GM19238 (cell line): Measurements from ENCODE around the gene USP17L17.
"Not testable (repeated sequence)": the region's sequence is repeated elsewhere in the genome, so short reads cannot be mapped to it uniquely, and the experiment has no call there.

Source experiments
- DNase-seq: peaks from one replicate; pipeline ENCODE4 v3.0.0; 2011; ENCODE audit warnings: low spot score; ENCODE audit not compliant: insufficient read length

USP17L17 gene

DNA sequence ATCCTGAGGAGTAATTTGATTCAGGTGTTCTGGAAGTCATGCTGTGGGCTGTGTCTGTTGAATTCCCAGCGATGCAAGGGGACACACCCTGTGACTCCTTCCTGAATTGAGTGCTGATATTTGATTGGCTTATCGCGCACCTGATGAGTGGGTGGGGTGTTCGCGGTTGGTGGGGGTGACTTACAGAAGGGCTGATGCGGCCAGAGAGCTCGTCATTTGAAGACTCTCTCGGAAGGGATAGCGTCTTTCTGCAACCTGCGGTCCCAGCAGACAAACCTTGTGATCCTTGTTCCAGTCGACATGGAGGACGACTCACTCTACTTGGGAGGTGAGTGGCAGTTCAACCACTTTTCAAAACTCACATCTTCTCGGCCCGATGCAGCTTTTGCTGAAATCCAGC lies at the start of gene USP17L17:
Gene USP17L17, plus strand, starts transcription at position 301 of the 400 bp plus-strand sequence. Its CDS starts 0 bp downstream, at position 301.
- not testable (repeated sequence) for DNase-seq

DNA sequence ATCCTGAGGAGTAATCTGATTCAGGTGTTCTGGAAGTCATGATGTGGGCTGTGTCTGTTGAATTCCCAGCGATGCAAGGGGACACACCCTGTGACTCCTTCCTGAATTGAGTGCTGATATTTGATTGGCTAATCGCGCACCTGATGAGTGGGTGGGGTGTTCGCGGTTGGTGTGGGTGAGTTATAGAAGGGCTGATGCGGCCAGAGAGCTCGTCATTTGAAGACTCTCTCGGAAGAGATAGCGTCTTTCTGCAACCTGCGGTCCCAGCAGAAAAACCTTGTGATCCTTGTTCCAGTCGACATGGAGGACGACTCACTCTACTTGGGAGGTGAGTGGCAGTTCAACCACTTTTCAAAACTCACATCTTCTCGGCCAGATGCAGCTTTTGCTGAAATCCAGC lies 33.3 kb upstream of the USP17L17 start, which contains the start of gene USP17L10:
Gene USP17L10, plus strand, starts transcription at position 301 of the 400 bp plus-strand sequence. Its CDS starts 0 bp downstream, at position 301.
- DNase-seq = not testable (repeated sequence)

DNA sequence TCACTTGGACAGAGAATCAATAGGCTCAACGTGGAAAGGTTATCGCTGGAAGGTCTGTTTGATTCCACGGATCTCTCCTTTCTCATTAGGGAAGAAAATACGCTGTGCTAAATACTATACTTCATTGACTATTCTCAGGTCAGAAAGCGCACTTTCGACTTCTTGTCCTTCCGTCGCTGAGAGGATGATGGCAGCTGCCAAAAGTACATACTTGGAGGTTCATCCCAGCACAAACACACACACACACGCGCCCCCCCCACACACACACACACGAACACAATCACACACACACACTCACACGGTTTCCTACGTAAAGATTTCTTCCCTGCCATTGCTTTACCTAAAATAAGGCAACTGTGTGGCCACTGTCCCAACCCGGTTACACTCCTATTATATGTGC lies 29.0 kb upstream of the USP17L17 start:
- not testable (repeated sequence) for DNase-seq

DNA sequence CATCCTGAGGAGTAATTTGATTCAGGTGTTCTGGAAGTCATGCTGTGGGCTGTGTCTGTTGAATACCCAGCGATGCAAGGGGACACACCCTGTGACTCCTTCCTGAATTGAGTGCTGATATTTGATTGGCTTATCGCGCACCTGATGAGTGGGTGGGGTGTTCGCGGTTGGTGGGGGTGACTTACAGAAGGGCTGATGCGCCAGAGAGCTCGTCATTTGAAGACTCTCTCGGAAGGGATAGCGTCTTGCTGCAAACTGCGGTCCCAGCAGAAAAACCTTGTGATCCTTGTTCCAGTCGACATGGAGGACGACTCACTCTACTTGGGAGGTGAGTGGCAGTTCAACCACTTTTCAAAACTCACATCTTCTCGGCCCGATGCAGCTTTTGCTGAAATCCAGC lies 28.6 kb upstream of the USP17L17 start, which contains the start of gene USP17L11:
Gene USP17L11, plus strand, starts transcription at position 301 of the 400 bp plus-strand sequence. Its CDS starts 0 bp downstream, at position 301.
- DNase-seq = not testable (repeated sequence)

DNA sequence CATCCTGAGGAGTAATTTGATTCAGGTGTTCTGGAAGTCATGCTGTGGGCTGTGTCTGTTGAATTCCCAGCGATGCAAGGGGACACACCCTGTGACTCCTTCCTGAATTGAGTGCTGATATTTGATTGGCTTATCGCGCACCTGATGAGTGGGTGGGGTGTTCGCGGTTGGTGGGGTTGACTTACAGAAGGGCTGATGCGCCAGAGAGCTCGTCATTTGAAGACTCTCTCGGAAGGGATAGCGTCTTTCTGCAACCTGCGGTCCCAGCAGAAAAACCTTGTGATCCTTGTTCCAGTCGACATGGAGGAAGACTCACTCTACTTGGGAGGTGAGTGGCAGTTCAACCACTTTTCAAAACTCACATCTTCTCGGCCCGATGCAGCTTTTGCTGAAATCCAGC lies 23.8 kb upstream of the USP17L17 start, which contains the start of gene USP17L12:
Gene USP17L12, plus strand, starts transcription at position 301 of the 400 bp plus-strand sequence. Its CDS starts 0 bp downstream, at position 301.
- DNase-seq = not testable (repeated sequence)

DNA sequence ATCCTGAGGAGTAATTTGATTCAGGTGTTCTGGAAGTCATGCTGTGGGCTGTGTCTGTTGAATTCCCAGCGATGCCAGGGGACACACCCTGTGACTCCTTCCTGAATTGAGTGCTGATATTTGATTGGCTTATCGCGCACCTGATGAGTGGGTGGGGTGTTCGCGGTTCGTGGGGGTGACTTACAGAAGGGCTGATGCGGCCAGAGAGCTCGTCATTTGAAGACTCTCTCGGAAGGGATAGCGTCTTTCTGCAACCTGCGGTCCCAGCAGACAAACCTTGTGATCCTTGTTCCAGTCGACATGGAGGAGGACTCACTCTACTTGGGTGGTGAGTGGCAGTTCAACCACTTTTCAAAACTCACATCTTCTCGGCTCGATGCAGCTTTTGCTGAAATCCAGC lies 19.1 kb upstream of the USP17L17 start, which contains the start of gene USP17L13:
Gene USP17L13, plus strand, starts transcription at position 301 of the 400 bp plus-strand sequence. Its CDS starts 0 bp downstream, at position 301.
- not testable (repeated sequence) for DNase-seq

DNA sequence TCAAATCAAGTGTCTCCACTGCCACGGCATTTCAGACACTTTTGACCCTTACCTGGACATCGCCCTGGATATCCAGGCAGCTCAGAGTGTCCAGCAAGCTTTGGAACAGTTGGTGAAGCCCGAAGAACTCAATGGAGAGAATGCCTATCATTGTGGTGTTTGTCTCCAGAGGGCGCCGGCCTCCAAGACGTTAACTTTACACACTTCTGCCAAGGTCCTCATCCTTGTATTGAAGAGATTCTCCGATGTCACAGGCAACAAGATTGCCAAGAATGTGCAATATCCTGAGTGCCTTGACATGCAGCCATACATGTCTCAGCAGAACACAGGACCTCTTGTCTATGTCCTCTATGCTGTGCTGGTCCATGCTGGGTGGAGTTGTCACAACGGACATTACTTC lies 13.4 kb upstream of the USP17L17 start:
- DNase-seq = not testable (repeated sequence)

- DNase-seq = not testable (repeated sequence)
Observed at GRCh38 chr4:9234085-9234484, 9.6 kb upstream of the USP17L17 start, which contains the start of gene USP17L15. TSS of gene USP17L15 (plus strand) at chr4:9234385. CDS start at chr4:9234385, 0 bp downstream.

GRCh38 chr4:9238461-9238860 lies 5.2 kb upstream of the USP17L17 start:
- not testable (repeated sequence) for DNase-seq

DNA sequence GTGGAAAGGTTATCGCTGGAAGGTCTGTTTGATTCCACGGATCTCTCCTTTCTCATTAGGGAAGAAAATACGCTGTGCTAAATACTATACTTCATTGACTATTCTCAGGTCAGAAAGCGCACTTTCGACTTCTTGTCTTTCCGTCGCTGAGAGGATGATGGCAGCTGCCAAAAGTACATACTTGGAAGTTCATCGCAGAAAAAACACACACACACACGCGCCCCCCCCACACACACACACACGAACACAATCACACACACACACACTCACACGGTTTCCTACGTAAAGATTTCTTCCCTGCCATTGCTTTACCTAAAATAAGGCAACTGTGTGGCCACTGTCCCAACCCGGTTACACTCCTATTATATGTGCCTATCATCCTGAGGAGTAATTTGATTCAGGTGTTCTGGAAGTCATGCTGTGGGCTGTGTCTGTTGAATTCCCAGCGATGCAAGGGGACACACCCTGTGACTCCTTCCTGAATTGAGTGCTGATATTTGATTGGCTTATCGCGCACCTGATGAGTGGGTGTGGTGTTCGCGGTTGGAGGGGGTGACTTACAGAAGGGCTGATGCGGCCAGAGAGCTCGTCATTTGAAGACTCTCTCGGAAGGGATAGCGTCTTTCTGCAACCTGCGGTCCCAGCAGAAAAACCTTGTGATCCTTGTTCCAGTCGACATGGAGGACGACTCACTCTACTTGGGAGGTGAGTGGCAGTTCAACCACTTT lies 4.4 kb downstream of the USP17L17 start, which contains the start of gene USP17L18:
Gene USP17L18, plus strand, starts transcription at position 678 of the 728 bp plus-strand sequence. Its CDS starts 0 bp downstream, at position 678.
- not testable (repeated sequence) for DNase-seq

DNA sequence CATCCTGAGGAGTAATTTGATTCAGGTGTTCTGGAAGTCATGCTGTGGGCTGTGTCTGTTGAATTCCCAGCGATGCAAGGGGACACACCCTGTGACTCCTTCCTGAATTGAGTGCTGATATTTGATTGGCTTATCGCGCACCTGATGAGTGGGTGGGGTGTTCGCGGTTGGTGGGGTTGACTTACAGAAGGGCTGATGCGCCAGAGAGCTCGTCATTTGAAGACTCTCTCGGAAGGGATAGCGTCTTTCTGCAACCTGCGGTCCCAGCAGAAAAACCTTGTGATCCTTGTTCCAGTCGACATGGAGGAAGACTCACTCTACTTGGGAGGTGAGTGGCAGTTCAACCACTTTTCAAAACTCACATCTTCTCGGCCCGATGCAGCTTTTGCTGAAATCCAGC lies 9.4 kb downstream of the USP17L17 start, which contains the start of gene USP17L19:
Gene USP17L19, plus strand, starts transcription at position 301 of the 400 bp plus-strand sequence. Its CDS starts 0 bp downstream, at position 301.
- DNase-seq = not testable (repeated sequence)

- DNase-seq = not testable (repeated sequence)
Observed at GRCh38 chr4:9257824-9258223, 14.1 kb downstream of the USP17L17 start, which contains the start of gene USP17L20. TSS of gene USP17L20 (plus strand) at chr4:9258124. CDS start at chr4:9258124, 0 bp downstream.

DNA sequence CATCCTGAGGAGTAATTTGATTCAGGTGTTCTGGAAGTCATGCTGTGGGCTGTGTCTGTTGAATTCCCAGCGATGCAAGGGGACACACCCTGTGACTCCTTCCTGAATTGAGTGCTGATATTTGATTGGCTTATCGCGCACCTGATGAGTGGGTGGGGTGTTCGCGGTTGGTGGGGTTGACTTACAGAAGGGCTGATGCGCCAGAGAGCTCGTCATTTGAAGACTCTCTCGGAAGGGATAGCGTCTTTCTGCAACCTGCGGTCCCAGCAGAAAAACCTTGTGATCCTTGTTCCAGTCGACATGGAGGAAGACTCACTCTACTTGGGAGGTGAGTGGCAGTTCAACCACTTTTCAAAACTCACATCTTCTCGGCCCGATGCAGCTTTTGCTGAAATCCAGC lies 18.9 kb downstream of the USP17L17 start, which contains the start of gene USP17L21:
Gene USP17L21, plus strand, starts transcription at position 301 of the 400 bp plus-strand sequence. Its CDS starts 0 bp downstream, at position 301.
- not testable (repeated sequence) for DNase-seq

DNA sequence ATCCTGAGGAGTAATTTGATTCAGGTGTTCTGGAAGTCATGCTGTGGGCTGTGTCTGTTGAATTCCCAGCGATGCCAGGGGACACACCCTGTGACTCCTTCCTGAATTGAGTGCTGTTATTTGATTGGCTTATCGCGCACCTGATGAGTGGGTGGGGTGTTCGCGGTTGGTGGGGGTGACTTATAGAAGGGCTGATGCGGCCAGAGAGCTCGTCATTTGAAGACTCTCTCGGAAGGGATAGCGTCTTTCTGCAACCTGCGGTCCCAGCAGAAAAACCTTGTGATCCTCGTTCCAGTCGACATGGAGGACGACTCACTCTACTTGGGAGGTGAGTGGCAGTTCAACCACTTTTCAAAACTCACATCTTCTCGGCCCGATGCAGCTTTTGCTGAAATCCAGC lies 23.6 kb downstream of the USP17L17 start, which contains the start of gene USP17L22:
Gene USP17L22, plus strand, starts transcription at position 301 of the 400 bp plus-strand sequence. Its CDS starts 0 bp downstream, at position 301.
- DNase-seq = not testable (repeated sequence)

DNA sequence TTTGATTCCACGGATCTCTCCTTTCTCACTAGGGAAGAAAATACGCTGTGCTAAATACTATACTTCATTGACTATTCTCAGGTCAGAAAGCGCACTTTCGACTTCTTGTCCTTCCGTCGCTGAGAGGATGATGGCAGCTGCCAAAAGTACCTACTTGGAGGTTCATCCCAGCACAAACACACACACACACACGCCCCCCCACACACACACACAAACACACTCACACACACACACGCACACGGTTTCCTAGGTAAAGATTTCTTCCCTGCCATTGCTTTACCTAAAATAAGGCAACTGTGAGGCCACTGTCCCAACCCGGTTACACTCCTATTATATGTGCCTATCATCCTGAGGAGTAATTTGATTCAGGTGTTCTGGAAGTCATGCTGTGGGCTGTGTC lies 28.0 kb downstream of the USP17L17 start:
- DNase-seq = not testable (repeated sequence)
